Lower lobe of right lung (tissue), 2 donors: ENCODE data around the gene CLMP. TPM values are rescaled to one million over a fixed set of nuclear protein-coding genes. Genes with fewer than 3 reads are reported as not detected.

ENCODE experiments used
- ATAC-seq, 2 donors: fragments of 200-7000 bp; cut with Tn5 transposase; one replicate each; pipeline ENCODE4 v1.9.1; 2020 to 2022; ENCODE audit warnings: mild to moderate bottlenecking in 2 of 2, moderate library complexity in 2 of 2
- DNase-seq: peaks from one replicate; pipeline ENCODE4 v3.0.0-alpha.2; 2020
- H3K27ac ChIP-seq: fragments of 200-600 bp; one replicate; pipeline ENCODE4 v1.8.0; 2022
- H3K27me3 ChIP-seq: fragments of 200-600 bp; one replicate; pipeline ENCODE4 v1.8.0; 2022; ENCODE audit warnings: low read depth
- H3K36me3 ChIP-seq: fragments of 200-600 bp; one replicate; pipeline ENCODE4 v1.8.0; 2022; ENCODE audit warnings: mild to moderate bottlenecking
- H3K4me1 ChIP-seq: fragments of 200-600 bp; one replicate; pipeline ENCODE4 v1.8.0; 2022
- H3K4me3 ChIP-seq: fragments of 200-600 bp; one replicate; pipeline ENCODE4 v1.8.0; 2022; ENCODE audit warnings: mild to moderate bottlenecking
- H3K9me3 ChIP-seq: fragments of 200-600 bp; one replicate; pipeline ENCODE4 v1.8.0; 2022
- intact Hi-C: fragments of 100-400 bp; cut with DNase I; formaldehyde crosslinking; loops from one replicate; pipeline ENCODE4 v1.11.0; 2022
- total RNA-seq: library from RNA; stranded (reverse); fragmentation: NEBNext Ultra II Directional; extraction: Animal tissue kit (Norgen Biotek cat#: 25700); gene quantifications from one replicate; pipeline ENCODE4 v1.2.1, GENCODE V29; 2021
- TF ChIP-seq, protein P1 (sequence below): fragments of 200-600 bp; IDR thresholded peaks from one replicate; pipeline ENCODE4 v1.8.0; 2022; ENCODE audit warnings: antibody characterized with exemption, mild to moderate bottlenecking
- donor health status: DM: no; HTN: yes; CAD: no; lungs with severe emphysema.

CLMP gene
- total RNA-seq, 1 donor from 2014 or later: 15.1 TPM

DNA sequence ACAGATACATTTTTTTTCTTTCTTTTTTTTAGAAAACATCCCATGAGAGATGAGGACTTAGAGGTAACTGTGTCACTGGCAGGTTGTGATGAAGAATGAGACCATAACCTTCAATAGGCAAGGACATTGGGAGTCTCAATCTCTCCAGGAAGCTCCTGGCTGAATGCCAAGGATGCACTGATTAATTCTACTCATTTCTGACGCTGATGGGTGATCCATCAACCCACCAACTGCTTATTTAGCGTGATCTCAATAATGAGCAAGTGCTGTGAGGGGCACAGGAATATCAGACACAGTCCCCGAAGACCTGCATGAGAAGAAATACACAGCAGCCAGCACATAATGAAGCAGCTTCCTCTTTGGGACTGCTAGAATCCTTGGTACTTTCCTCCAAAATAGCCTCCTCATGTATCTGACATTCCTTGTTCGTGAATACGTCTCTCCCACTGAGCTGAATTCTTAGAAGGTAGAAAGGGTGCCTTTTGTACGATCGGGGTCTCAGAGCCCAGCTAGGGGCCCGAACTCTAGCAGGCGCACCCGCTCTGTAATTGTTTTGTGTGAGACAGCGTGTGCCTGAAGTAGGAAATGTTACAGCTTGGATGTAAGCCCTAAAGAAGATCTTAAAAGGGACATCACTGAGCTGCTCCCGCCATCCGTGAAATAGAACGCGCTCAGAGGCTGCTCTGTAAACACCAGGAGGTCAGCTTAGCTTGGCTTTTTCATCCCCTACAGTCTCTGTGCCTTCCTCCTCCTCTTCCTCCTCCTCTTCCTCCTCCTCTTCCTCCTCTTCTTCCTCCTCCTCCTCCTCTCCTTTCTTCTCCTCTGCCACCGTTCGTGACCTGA, 7.2 kb downstream of the CLMP start:
- H3K4me3 ChIP-seq: no peak overlapping the region
- no peaks in the 10 kb centered on the region for H3K9me3 ChIP-seq
- peaks cover 17% of the 10 kb centered on the region for H3K27me3 ChIP-seq
- intact Hi-C loops: no loop called here
- no peak overlapping the region for H3K27ac ChIP-seq
- DNase-seq (no peak), ATAC-seq (no peak)
- H3K36me3 ChIP-seq: no peaks in the 10 kb centered on the region
- no peaks in the 10 kb centered on the region for H3K4me1 ChIP-seq
- TF ChIP-seq, protein P1, sequence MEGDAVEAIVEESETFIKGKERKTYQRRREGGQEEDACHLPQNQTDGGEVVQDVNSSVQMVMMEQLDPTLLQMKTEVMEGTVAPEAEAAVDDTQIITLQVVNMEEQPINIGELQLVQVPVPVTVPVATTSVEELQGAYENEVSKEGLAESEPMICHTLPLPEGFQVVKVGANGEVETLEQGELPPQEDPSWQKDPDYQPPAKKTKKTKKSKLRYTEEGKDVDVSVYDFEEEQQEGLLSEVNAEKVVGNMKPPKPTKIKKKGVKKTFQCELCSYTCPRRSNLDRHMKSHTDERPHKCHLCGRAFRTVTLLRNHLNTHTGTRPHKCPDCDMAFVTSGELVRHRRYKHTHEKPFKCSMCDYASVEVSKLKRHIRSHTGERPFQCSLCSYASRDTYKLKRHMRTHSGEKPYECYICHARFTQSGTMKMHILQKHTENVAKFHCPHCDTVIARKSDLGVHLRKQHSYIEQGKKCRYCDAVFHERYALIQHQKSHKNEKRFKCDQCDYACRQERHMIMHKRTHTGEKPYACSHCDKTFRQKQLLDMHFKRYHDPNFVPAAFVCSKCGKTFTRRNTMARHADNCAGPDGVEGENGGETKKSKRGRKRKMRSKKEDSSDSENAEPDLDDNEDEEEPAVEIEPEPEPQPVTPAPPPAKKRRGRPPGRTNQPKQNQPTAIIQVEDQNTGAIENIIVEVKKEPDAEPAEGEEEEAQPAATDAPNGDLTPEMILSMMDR: no peak

- intact Hi-C loops: no loop called here
- H3K27me3 ChIP-seq: peaks cover 15% of the 10 kb centered on the region
- ATAC-seq: no peak
Measured at GRCh38 chr11:123187248-123187647, 7.8 kb downstream of the CLMP start.

GRCh38 chr11:123186286-123186685, 8.8 kb downstream of the CLMP start:
- TF ChIP-seq, protein P1: no peak
- Histone ChIP-seq H3K9me3 (no peaks in the 10 kb centered on the region), H3K27ac (no peak overlapping the region), H3K27me3 (peaks cover 15% of the 10 kb centered on the region), H3K4me3 (no peak overlapping the region), H3K4me1 (no peaks in the 10 kb centered on the region), H3K36me3 (no peaks in the 10 kb centered on the region)
- DNase-seq (no peak), ATAC-seq (no peak)
- intact Hi-C loops: no loop called here

More at GRCh38 chr11:123187248-123187647, 7.8 kb downstream of the CLMP start:
- H3K4me1 ChIP-seq: no peaks in the 10 kb centered on the region
- H3K27ac ChIP-seq: no peak overlapping the region
- no peak overlapping the region for H3K4me3 ChIP-seq
- H3K9me3 ChIP-seq: no peaks in the 10 kb centered on the region
- TF ChIP-seq, protein P1: no peak
- no peak for DNase-seq
- H3K36me3 ChIP-seq: no peaks in the 10 kb centered on the region

GRCh38 chr11:123185326-123185725, 9.7 kb downstream of the CLMP start:
- Histone ChIP-seq H3K27me3 (peaks cover 15% of the 10 kb centered on the region), H3K9me3 (no peaks in the 10 kb centered on the region), H3K4me1 (no peaks in the 10 kb centered on the region), H3K27ac (no peak overlapping the region), H3K36me3 (no peaks in the 10 kb centered on the region), H3K4me3 (no peak overlapping the region)
- TF ChIP-seq, protein P1: no peak
- intact Hi-C loops: no loop called here
- ATAC-seq (no peak), DNase-seq (no peak)

- no peak for DNase-seq
- intact Hi-C loops: no loop called here
- H3K36me3 ChIP-seq: no peaks in the 10 kb centered on the region
- ATAC-seq: no peak
- no peak overlapping the region for H3K4me3 ChIP-seq
- no peaks in the 10 kb centered on the region for H3K9me3 ChIP-seq
- TF ChIP-seq, protein P1: no peak
- peaks cover 15% of the 10 kb centered on the region for H3K27me3 ChIP-seq
- no peaks in the 10 kb centered on the region for H3K4me1 ChIP-seq
- no peak overlapping the region for H3K27ac ChIP-seq
Measured at GRCh38 chr11:123184531-123184930, 10.5 kb downstream of the CLMP start.
